Measurements from ENCODE around the gene DEAF1. TPM values are rescaled to one million over a fixed set of nuclear protein-coding genes. Genes with fewer than 3 reads are reported as not detected.

DEAF1 gene
- total RNA-seq, 1 experiment from 2014 or later, result 33.9 TPM

- TF ChIP-seq CTCF (IDR thresholded peaks at IDR 0.05 in 2 of 3, conservative IDR thresholded peaks at IDR 0.05 in 1 of 3; ENCODE audit: borderline replicate concordance in 1 of 3, insufficient read depth in 1 of 3, low read depth in 2 of 3, low read length in 2 of 3), result no peak
- TF ChIP-seq EZH2phosphoT487 (IDR thresholded peaks at IDR 0.05; ENCODE audit: borderline replicate concordance), result no peak
- TF ChIP-seq SP1 (IDR thresholded peaks at IDR 0.05; ENCODE audit: low read depth), result no peak
Observed at GRCh38 chr11:707817-708420, 12.9 kb upstream of the DEAF1 start (continued).

- Histone ChIP-seq H2AFZ (ENCODE audit: low read depth, low read length, poor library complexity, severe bottlenecking) (no peak overlapping the region), H4K20me1 (ENCODE audit: insufficient read depth) (no peaks in the 10 kb centered on the region), H3K79me2 (ENCODE audit: insufficient read depth, low read length) (peaks cover 37% of the 10 kb centered on the region), H3K9me2 (ENCODE audit: insufficient read depth) (no peaks in the 10 kb centered on the region), H3K36me3 (ENCODE audit: control insufficient read depth in 1 of 2, insufficient read depth in 2 of 2, low read length in 2 of 2) (0 out of 4 replicates have a peak, but pooled peaks cover 0 to 7% of the 10 kb centered on the region in 2 experiments), H3K27ac (ENCODE audit: low read depth, low read length) (peak overlapping the region; percentile 99), H3K9ac (ENCODE audit: low read length) (peak overlapping the region; percentile 89), H3K9me3 (ENCODE audit: control insufficient read depth in 1 of 2, insufficient read depth in 1 of 2, low read depth in 1 of 2, low read length in 2 of 2) (no peaks in the 10 kb centered on the region), H3K4me1 (ENCODE audit: control insufficient read depth in 1 of 2, insufficient read depth in 2 of 2, low read length in 2 of 2) (peaks cover 41 to 64% of the 10 kb centered on the region in 2 experiments), H3K4me3 (replicated peaks in 1 of 2; ENCODE audit: low read depth in 1 of 2, low read length in 2 of 2) (peak overlapping the region; percentile 87 to 96), H3K4me2 (ENCODE audit: low read length) (peak overlapping the region; percentile 98), H3K27me3 (ENCODE audit: insufficient read depth, low read length) (no peaks in the 10 kb centered on the region)
- peak; percentile 62 for ATAC-seq
- DNase-seq (ENCODE audit: low read depth, low spot score), result no peak
- ChIA-PET RAD21 (ENCODE audit: low non-redundant PET in 1 of 2, low total read pairs in 2 of 2, uncharacterized antibody in 2 of 2, unreplicated experiment in 2 of 2) (interaction anchor here (0.6 kb wide), 2 partner anchors 10 to 116 kb away, joined by 3 read pairs; no protein-coding TSS in a partner anchor), POLR2A (interaction anchor here (1.4 kb wide), 1 partner anchor 11 kb away, joined by 6 read pairs; no protein-coding TSS in a partner anchor), CTCF (interaction anchor here (0.6 to 3.1 kb wide), 6 partner anchors 11 to 1239 kb away, joined by 3 to 24 read pairs (median 5); partner anchors contain the start of genes DEAF1 and TMEM80)
- intact Hi-C loops (cut with micrococcal nuclease), result no loop called here
- BruUV-seq (replicated peaks), result no TSS peak
- TF ChIP-seq ZFX (IDR thresholded peaks at IDR 0.05) (peak; percentile 42), POLR2AphosphoS5 (IDR thresholded peaks at IDR 0.05; ENCODE audit: low read depth, low read length) (peak; percentile 52), CTCF (IDR thresholded peaks at IDR 0.05 in 2 of 3, conservative IDR thresholded peaks at IDR 0.05 in 1 of 3; ENCODE audit: borderline replicate concordance in 1 of 3, insufficient read depth in 1 of 3, low read depth in 2 of 3, low read length in 2 of 3) (peak in 2 of 3 experiments; percentile 15 to 34; a peak in 2 of 6 replicates), EZH2 (IDR thresholded peaks at IDR 0.05) (no peak), EZH2phosphoT487 (IDR thresholded peaks at IDR 0.05; ENCODE audit: borderline replicate concordance) (no peak)
Observed at GRCh38 chr11:706957-707816, 12.2 kb upstream of the DEAF1 start.

All from HCT116 (cell line).